HT-29 (cell line): ENCODE measurements around the gene STEAP2. TPM values are rescaled to one million over a fixed set of nuclear protein-coding genes. Genes with fewer than 3 reads are reported as not detected.
A peak's percentile ranks its signal among the peaks of the same experiment; 100 is the strongest.

Experiments
- DNase-seq: peaks from one replicate; pipeline ENCODE4 v3.0.0-alpha.2; 2015; ENCODE audit warnings: low spot score
- total RNA-seq: library from RNA; depleted of rRNA; stranded (reverse); fragments of >200 nt; shearing (Covaris generic); gene quantifications from 2 replicates; pipeline ENCODE4 v1.2.3, GENCODE V29; 2014

Gene STEAP2
- total RNA-seq, 1 experiment from 2014 or later: 8.2 TPM

DNA sequence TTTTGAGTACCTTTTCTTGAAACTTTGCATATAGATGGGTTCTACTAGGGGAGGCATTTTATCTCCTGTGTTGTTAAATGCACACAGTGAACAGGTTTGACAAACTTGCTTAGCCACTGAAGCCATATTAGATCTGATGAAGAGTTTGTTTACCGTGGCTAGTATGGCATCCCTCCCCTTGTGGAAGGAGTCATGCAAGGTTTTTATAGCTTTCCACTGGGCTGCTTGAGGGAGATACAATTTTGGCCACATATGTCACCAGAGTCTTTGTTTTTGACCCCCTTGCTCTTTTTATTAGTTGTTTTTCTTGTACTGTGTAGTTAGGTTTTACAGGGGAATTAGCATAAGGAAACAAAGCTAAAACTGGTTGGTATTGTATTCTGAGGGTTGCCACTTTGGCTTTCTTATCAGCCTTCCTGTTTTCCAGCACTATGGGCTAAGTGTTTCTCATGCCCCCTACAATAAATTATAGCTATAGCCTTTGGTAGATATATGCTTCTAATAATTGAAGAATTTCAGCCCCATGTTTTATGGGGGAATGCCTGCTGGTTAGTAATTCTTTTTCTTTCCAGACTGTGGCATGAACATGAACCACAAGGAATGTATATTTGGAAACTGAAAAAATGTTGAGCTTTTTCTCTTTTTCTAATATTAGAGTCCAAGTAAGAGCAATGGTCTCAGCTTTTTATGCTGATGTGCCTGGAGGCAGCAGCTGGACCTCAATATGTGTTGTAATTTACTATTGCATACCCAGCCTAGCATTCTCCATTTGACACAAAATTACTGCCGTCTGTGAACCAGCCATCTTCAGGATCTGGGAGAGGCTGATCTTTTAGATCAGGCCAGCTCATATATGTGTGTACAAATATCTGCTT, 18.4 kb upstream of the STEAP2 start:
- no peak for DNase-seq

DNA sequence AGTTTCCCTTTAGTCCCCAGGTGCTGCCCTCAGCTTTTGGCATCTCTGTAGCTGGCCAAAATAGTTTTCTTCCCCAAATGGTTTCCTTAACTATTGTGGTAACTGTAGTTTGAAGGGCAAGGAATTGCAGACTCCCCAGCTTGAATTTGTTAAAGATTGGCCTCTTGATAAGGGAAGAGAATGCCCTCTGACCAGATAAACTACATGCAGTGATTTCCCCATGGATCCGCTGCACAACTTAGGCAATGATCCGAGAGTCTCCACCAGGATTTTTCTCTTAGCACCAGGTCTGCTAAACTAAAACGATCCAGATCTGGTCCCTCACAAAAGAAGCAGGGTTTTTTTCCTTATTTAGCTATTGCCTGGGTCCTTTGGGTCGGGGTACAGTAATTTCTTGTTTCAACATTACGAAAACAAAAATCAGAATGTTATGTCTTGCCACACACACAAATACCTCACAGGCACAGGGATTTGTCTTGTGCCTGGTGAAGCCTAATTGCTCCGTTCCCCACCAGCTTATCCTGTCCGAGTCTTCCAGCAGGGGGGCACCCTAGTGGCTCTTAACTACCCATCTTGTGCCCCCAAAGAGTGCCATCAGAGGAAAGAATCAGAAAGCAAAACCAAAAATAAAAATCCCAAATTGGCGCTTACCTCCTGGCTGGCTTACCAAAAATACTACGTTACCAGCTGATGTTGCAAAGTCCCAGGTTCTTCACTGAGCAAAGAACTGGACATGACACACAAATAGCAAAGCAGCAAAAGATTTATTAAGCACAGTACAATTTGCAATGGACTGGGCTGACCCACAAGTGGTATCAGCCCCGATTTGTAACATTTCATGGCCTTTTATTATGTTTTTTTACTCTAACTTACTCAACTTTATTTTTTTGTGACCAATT, 16.4 kb upstream of the STEAP2 start:
- no peak for DNase-seq

DNA sequence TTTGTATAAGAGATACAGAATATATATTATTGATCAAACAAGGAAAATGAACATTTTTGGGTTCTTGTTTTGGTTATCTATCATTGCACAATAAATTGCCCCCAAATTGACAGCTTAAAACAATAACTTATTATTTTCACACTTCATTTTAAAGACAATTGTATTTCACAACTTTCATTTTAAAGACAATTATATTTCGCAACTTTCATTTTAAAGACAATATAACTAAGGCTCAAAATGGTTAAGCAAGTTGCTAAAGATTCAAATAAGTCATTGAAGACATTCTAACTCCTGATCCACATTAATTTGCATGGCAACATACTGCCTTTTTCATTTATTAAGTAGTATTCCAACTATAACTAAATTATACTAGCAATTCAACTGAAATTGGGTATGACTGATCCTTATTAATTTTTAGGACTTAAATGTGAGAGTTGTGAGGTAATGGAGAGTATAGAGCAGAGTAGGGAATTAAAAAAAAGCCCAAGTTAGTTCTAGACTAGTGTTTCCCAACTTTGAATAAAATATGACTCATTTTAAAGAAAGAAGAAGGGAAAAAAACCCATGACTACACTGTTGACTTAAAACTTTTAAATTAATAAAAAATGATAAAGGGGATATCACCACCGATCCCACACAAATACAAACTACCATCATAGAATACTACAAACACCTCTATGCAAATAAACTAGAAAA, 9.9 kb upstream of the STEAP2 start:
- no peak for DNase-seq

DNA sequence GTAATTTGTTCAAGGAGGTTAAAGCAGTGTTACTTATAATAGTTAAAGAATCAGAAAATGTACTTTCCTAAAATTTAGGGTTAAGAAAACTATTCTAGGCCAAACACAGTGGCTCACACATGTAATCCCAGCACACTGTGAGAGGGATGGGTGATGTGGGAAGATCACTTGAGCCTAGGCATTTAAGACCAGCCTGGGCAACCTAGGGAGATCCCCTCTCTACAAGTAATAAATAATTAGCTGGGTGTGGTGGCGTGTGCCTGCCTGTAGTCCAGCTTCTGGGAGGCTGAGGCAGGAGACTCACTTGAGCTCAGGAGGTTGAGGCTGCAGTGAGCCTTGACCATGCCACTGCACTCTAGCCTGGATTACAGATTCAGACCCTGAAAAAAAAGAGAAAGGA, 3.6 kb upstream of the STEAP2 start:
- no peak for DNase-seq

DNA sequence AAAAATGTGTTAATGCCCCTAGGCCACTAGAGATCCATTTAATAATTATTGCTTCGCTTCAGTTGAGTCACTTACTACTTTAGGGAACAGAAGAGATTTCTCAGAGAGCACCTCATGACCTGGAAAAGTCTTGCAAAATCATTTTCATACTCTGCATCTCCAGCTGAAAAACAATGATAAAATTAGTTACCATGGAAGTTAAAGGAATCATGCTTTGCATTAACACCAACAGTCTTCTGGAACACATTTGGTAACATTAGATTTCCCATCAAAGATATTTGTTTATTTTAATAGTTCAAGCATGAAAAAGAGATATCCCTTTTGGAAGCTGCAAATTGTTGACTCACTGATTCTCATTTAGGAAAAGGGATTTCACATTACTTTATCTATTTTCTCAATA, 1.8 kb upstream of the STEAP2 start:
- DNase-seq: no peak

DNA sequence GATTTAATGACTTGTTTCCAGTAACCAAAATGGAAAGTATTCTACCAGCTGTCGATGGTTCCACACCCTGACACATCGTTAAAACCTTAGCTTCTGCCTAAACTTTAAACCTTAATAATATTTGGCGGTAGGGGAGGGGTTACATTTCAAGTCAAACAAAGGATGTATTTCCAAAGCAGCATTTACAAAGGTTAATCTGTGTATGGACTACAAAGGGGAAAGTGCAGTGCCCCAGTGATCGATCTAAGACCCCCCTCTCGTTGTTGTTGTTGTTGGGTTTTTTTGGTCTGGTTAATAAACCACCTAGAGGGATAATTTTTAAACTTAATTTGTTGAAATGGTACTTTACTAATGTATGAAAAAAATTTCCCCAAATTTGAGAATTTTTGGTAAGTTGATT, 1.1 kb upstream of the STEAP2 start:
- DNase-seq: no peak

DNA sequence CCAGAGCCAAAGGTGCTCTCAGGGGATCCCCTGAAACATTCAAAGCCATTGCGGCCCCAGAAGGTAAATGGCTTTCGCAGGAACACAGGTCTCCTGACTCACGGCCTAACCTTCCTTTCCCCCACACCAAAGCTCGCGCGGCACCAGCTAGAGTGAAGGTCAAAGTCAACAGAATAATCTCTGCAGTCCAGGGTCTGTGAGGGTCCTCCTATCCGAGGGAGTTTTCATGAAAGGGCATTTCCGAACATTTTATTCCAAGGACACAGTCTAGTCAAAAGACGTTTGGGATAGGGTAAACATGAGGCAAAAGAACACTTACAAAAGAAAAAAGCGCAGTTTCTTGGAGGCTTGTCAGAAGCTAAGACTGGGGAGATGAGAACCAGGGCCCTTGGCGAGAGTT, 559 bp upstream of the STEAP2 start:
- DNase-seq: no peak

DNA sequence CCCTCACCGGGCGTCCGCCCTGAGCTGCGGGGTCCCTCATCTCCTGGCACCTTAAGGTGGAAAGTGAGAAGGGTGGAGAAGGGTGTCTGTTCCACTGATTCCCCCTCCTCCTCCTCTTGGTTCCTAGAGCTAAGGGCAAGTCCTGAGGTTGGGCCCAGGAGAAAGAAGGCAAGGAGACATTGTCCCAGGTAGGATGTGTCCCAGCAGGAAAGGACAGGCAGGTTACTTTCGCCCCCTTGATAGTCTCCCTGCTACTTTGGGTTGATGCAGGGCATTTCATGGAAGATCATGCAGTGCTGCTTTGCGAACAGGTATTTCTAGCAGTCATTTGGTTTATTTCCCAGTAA, 582 bp downstream of the STEAP2 start:
- DNase-seq: peak; percentile 46

DNA sequence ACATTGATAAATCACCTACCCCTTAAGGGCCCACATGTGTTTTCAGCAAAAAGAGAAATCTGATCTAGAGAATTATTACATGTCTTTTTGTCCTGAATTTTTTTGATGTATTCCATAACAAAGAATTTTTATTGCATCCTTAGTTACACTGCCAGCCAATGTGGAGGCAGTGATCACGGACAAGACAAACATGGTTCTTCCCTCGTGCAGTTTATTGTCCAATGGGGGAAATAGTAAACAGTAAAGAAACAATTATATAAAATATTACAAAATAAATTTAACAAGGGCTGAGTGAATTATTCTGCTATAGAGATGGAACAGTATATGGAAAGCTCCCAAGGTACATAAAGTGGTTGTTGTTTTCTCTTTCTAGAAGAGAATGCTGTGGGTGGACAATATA, 2.0 kb downstream of the STEAP2 start:
- no peak for DNase-seq

DNA sequence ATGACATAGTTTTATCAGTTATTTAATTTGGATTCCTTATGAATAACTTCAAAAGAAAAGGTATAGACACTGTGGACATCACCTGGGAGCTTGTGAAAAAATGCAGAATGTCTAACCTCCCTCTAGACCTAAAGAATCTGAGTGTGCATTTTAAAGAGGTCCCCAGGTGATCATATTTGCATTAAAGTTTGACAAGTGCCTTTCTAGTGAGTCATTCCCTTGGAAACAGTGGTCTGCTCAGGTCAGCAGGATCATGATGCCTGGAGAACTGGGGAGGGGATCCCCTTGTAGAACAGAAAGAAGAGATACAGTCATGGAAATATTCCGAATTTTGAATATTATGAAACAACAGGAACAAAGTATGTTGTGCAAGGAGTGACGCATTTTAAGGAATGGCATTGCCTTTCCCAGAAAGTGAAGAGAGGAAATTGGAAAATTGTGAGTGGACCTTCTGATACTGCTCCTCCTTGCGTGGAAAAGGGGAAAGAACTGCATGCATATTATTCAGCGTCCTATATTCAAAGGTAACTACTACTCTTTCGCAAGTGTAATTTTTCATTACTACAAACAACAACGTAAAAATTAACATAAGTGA, 4.6 kb downstream of the STEAP2 start:
- no peak for DNase-seq

DNA sequence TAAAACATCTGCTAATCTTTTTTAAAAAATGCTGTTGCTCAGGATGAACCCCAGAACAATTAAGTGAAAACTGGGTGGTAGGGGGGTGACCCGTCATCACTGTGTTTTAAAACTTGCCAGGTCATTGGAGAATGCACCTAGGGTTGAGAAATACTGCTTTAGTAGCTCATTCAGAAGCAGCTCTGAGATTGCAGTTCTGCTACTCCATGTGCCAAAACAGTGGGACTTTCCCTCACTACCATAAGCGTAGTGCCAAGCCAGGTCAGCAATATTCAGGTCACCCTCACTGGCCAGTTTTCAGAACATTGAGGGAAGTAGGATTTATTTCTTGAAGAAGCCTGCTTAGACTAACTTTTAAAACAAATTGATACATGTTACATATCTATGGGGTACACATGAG, 5.2 kb downstream of the STEAP2 start:
- DNase-seq: no peak

DNA sequence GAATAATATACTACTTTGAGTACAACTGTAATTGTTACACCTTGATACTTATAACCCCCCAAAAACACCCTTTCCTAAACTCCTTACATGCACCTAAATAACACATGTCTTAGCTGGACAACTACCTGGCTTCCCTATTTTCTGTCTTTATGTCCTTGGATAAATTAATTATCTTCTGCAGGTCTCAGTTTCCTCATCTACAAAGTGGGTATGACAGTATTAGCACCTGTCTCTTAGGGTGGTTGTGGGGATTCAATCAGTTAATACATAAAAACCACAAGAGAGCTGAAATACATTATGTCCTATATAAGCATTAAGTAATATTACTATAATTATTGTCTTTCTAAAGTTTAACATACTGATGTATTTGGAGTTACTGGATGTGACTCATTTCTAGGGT, 10.8 kb downstream of the STEAP2 start:
- no peak for DNase-seq

DNA sequence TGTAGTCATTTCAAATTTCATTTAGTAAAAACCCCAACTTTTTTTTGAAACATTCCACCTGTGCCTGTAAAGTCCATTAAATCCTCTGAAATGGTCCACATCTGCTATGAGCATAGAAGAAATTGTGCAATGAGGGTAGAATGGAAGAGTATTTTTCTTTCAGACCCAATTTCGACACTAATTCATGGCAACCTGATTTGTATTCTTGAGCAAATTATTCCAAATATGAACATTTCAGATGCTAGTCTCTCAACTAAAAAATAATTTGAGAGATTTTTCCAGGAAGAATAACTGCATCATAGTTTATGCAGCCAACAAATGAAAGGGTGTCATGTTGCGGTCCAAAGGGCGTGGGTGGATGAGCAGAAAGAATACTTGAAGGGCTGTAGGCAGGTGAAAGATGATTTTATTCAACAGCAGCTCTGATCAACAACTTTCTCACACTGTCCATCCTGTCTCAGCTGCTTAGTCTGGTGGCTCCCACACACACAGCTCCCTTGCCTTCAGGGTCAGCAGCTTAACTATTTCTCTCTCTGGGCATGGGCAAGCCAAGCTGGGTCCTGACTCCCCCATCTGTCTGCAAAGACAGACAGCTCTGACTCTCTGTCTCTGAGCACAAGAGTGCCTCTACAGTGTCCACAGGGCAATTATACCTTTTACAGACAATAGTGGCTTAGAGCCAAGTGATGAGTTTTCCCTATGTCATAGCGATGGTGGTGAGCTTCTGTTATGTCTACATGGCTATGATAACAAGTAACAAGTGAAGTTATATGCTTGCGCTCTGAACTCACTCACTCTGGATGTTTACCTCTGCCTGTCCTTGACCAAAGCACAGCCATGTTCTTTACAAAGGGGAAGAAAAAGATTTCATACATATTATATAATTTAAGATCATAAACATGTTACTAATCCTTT, 11.5 kb downstream of the STEAP2 start:
- DNase-seq: no peak

DNA sequence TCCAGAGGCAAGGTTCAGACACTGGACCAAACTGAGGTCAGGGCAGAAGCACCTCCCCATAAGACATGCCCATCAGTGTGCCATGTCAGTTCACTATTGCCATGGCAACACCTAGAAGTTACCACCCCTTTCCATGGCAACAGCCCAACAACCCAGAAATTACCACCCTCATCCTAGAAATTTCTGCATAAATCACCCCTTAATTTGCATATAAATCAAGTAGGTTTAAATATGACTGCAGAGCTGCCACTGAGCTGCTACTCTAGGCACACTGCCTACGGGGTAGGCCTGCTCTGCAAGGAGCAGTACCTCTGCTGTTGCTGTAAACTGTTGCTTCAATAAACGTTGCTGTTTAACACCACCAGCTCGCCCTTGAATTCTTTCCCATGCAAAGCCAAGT, 12.7 kb downstream of the STEAP2 start:
- DNase-seq: no peak

DNA sequence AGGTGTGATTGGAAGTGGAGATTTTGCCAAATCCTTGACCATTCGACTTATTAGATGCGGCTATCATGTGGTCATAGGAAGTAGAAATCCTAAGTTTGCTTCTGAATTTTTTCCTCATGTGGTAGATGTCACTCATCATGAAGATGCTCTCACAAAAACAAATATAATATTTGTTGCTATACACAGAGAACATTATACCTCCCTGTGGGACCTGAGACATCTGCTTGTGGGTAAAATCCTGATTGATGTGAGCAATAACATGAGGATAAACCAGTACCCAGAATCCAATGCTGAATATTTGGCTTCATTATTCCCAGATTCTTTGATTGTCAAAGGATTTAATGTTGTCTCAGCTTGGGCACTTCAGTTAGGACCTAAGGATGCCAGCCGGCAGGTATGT, 13.6 kb downstream of the STEAP2 start:
- no peak for DNase-seq

DNA sequence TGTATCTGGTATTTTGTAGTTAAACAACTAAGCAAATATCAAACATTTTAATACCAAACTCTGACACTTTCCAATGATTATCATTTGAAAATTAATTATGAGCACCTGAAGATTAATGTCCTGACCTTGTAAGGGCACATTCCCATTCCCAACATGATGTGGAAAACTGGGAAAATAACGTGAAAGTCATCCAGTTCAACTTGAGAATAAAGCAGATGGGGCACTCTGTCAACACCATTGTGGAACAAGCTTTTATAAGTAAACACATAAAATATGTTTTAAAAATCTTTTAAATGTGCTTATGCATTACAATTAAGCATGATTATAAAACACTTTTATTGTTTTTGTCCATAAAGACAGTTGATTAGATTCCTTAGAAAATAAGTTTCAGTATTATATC, 14.1 kb downstream of the STEAP2 start:
- DNase-seq: no peak

DNA sequence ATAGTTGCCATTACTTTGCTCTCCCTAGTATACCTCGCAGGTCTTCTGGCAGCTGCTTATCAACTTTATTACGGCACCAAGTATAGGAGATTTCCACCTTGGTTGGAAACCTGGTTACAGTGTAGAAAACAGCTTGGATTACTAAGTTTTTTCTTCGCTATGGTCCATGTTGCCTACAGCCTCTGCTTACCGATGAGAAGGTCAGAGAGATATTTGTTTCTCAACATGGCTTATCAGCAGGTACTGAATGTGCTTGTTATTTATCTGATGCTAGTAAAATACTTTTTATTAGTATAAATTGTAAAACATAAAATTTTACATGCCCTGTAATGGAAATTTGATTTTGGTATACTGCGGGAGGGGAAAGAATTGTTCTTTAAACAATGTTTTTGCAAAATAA, 15.7 kb downstream of the STEAP2 start:
- no peak for DNase-seq

DNA sequence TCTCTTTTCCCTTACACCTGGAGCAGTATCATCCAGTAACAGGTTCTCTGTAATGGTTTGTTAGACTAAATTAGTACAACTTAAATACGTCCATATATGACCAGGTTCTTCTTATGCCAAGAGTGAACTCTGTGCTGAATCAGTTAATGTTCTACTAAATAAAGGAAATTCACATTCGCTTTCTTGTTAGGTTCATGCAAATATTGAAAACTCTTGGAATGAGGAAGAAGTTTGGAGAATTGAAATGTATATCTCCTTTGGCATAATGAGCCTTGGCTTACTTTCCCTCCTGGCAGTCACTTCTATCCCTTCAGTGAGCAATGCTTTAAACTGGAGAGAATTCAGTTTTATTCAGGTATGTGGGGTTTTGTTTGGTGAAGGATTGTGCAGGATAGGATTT, 18.1 kb downstream of the STEAP2 start:
- DNase-seq: peak; percentile 75

DNA sequence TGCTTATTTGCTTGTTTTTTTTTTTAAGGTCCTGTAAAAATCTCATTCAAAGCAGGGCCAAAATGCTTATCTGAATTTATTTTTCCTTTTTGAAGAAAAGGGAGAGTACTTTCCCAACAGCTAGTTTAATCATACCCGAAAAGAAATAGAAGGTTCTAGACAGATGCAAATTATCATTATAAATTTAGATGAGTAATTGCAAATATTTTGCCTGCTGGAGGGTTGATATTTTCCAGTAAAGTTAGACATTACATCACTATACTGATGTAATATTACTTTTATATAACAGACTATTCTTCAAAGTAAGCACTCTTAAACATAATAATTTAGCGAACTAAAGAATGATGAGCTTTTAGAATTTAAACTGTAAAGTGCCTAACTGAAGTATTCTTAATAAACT, 19.3 kb downstream of the STEAP2 start:
- no peak for DNase-seq

DNA sequence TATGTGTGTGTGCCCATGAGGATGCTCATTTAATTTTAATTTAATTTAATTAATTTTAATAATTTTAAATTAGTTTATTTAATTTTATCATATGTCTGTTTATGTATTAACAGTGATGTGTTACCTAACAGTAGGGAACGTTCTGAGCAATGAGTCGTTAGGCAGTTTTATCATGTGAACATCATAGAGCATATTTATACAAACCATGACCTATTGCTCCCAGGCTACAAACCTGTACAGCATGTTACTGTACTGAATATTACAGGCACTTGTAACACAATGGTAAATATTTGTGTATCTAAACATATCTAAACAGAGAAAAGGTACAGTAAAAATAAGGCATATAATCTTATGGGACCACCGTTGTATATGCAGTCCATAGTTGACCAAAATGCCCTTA, 19.8 kb downstream of the STEAP2 start:
- peak; percentile 34 for DNase-seq

DNA sequence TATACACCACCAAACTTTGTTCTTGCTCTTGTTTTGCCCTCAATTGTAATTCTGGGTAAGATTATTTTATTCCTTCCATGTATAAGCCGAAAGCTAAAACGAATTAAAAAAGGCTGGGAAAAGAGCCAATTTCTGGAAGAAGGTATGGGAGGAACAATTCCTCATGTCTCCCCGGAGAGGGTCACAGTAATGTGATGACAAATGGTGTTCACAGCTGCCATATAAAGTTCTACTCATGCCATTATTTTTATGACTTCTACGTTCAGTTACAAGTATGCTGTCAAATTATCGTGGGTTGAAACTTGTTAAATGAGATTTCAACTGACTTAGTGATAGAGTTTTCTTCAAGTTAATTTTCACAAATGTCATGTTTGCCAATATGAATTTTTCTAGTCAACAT, 20.9 kb downstream of the STEAP2 start:
- DNase-seq: no peak
